ENCODE results near the gene CAV2.

DNA sequence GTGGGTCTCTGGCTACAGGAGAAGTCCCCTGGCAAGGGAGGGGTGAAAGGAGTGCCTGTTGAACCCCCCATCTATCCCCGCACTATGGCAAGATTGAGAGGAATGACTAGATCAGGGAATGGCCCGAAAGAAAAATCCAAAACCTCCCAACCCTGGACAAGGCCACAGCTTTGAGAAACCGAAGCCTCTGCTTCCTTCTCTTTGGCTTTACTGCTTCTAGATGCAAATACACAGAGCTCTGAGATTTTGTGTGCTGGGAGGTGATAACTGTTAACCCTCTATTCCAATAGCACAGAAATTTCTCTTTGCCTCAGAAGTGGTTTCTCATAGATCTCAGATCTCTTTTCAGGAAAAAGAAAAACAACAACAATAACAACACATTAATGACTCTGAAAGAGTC, 40.3 kb downstream of the CAV2 start:
- no peak for TF ChIP-seq EZH2 (IDR thresholded peaks at IDR 0.05; ENCODE audit: borderline replicate concordance, low read length)
- TF ChIP-seq, protein P1, sequence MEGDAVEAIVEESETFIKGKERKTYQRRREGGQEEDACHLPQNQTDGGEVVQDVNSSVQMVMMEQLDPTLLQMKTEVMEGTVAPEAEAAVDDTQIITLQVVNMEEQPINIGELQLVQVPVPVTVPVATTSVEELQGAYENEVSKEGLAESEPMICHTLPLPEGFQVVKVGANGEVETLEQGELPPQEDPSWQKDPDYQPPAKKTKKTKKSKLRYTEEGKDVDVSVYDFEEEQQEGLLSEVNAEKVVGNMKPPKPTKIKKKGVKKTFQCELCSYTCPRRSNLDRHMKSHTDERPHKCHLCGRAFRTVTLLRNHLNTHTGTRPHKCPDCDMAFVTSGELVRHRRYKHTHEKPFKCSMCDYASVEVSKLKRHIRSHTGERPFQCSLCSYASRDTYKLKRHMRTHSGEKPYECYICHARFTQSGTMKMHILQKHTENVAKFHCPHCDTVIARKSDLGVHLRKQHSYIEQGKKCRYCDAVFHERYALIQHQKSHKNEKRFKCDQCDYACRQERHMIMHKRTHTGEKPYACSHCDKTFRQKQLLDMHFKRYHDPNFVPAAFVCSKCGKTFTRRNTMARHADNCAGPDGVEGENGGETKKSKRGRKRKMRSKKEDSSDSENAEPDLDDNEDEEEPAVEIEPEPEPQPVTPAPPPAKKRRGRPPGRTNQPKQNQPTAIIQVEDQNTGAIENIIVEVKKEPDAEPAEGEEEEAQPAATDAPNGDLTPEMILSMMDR (conservative IDR thresholded peaks at IDR 0.05 in 1 of 2, IDR thresholded peaks at IDR 0.05 in 1 of 2; ENCODE audit: extremely low read depth in 1 of 2, insufficient read depth in 1 of 2, low read depth in 1 of 2, low read length in 2 of 2), result no peak
